Activated T-helper 1 cell treated with anti-CD3 and anti-CD28 coated beads, Interleukin-2, amount 50 U/mL, for 16 hours (primary cell): ENCODE measurements around the gene MET.

Experiments
- DNase-seq, 2 donors: peaks; one replicate each; pipeline ENCODE4 v3.0.0-alpha.2; 2020; ENCODE audit warnings: low read depth in 1 of 2, low spot score in 1 of 2

Gene MET

GRCh38 chr7:116842371-116842770 is 170.4 kb downstream of the MET start:
- DNase-seq, result no peak

- no peak for DNase-seq
These were observed 171.4 kb downstream of the MET start for GRCh38 chr7:116843378-116843777.
